Mesendoderm (in vitro differentiated cells): ENCODE data around the gene ADAMTS17.
A peak's percentile ranks its signal among the peaks of the same experiment; 100 is the strongest.

ENCODE experiments used
- DNase-seq: peaks from one replicate; pipeline ENCODE4 v3.0.0; 2013
- H2AK5ac ChIP-seq: 2 replicates; pipeline ENCODE4 v1.6.1; 2013; ENCODE audit warnings: low read length, inconsistent platforms
- H2BK120ac ChIP-seq: 2 replicates; pipeline ENCODE4 v1.6.1; 2013; ENCODE audit warnings: low read depth, mild to moderate bottlenecking, low read length, moderate library complexity, mixed read lengths
- H2BK15ac ChIP-seq: replicated peaks from 2 replicates; pipeline ENCODE4 v1.6.1; 2013; ENCODE audit warnings: low read depth, mild to moderate bottlenecking, moderate library complexity
- H2BK5ac ChIP-seq: 2 replicates; pipeline ENCODE4 v1.6.1; 2013; ENCODE audit warnings: low read length, inconsistent platforms
- H3K18ac ChIP-seq: 2 replicates; pipeline ENCODE4 v1.6.1; 2013; ENCODE audit warnings: mild to moderate bottlenecking, low read length, mixed read lengths
- H3K23ac ChIP-seq: one replicate; pipeline ENCODE4 v1.6.1; 2013; ENCODE audit warnings: low read length
- H3K27ac ChIP-seq: 2 replicates; pipeline ENCODE4 v1.5.1; 2013; ENCODE audit warnings: low read depth, mild to moderate bottlenecking, inconsistent platforms, low read length, moderate library complexity
- H3K27me3 ChIP-seq: 2 replicates; pipeline ENCODE4 v1.6.1; 2013; ENCODE audit warnings: low read length, control low read depth, mild to moderate bottlenecking, inconsistent platforms; ENCODE audit not compliant: insufficient read depth, poor library complexity
- H3K36me3 ChIP-seq: 2 replicates; pipeline ENCODE4 v1.6.1; 2013; ENCODE audit warnings: low read length, inconsistent platforms; ENCODE audit not compliant: control insufficient read depth, insufficient read depth
- H3K4ac ChIP-seq: one replicate; pipeline ENCODE4 v1.6.1; 2013; ENCODE audit warnings: low read depth, mild to moderate bottlenecking, low read length, moderate library complexity
- H3K4me1 ChIP-seq: 2 replicates; pipeline ENCODE4 v1.6.1; 2013; ENCODE audit warnings: low read depth, low read length, inconsistent platforms; ENCODE audit not compliant: control insufficient read depth
- H3K4me2 ChIP-seq: 2 replicates; pipeline ENCODE4 v1.6.1; 2013; ENCODE audit warnings: low read length
- H3K4me3 ChIP-seq: 2 replicates; pipeline ENCODE4 v1.5.1; 2013; ENCODE audit warnings: mild to moderate bottlenecking, low read length
- H3K56ac ChIP-seq: one replicate; pipeline ENCODE4 v1.6.1; 2013; ENCODE audit warnings: low read length
- H3K79me1 ChIP-seq: 2 replicates; pipeline ENCODE4 v1.6.1; 2013; ENCODE audit warnings: low read length, inconsistent platforms
- H3K79me2 ChIP-seq: 2 replicates; pipeline ENCODE4 v1.6.1; 2013; ENCODE audit warnings: mild to moderate bottlenecking, low read length; ENCODE audit not compliant: control insufficient read depth, insufficient read depth
- H3K9ac ChIP-seq: 2 replicates; pipeline ENCODE4 v1.6.1; 2013; ENCODE audit warnings: low read length, inconsistent platforms
- H4K5ac ChIP-seq: one replicate; pipeline ENCODE4 v1.6.1; 2013; ENCODE audit warnings: low read length
- H4K8ac ChIP-seq: one replicate; pipeline ENCODE4 v1.6.1; 2013; ENCODE audit warnings: low read depth, mild to moderate bottlenecking, control low read depth, low read length, moderate library complexity
- WGBS: extraction: QIAGEN DNeasy Blood & Tissue Kit; methylation state at CpG from one replicate; pipeline ENCODE4 v1.1.7; 2013; ENCODE audit warnings: low lambda C conversion rate, missing lambda C conversion rate; ENCODE audit not compliant: insufficient coverage; ENCODE audit errors: extremely low coverage; 5-methylcytosine and 5-hydroxymethylcytosine counted together

The ADAMTS17 gene

GRCh38 chr15:100166313-100166712 is 175.5 kb downstream of the ADAMTS17 start:
- Histone ChIP-seq H3K4me2 (no peak overlapping the region), H4K5ac (no peak overlapping the region), H3K4ac (no peak overlapping the region), H3K27ac (no peak overlapping the region), H4K8ac (no peak overlapping the region), H3K9ac (no peak overlapping the region), H3K27me3 (no peaks in the 10 kb centered on the region), H3K4me1 (no peaks in the 10 kb centered on the region), H3K18ac (no peak overlapping the region), H3K4me3 (no peak overlapping the region), H3K79me1 (no peaks in the 10 kb centered on the region), H2BK120ac (no peak overlapping the region), H2BK5ac (no peak overlapping the region), H3K23ac (no peak overlapping the region), H2AK5ac (no peak overlapping the region), H3K56ac (no peak overlapping the region), H3K36me3 (no peaks in the 10 kb centered on the region), H2BK15ac (no peak overlapping the region), H3K79me2 (no peaks in the 10 kb centered on the region)
- no peak for DNase-seq
- WGBS: no CpG with 5 or more reads among the region's 1 CpG

- Histone ChIP-seq H3K4me1 (no peaks in the 10 kb centered on the region), H3K36me3 (no peaks in the 10 kb centered on the region), H4K5ac (no peak overlapping the region), H2BK15ac (no peak overlapping the region), H3K4me3 (no peak overlapping the region), H3K4me2 (no peak overlapping the region), H2BK120ac (no peak overlapping the region), H3K18ac (no peak overlapping the region), H3K4ac (no peak overlapping the region), H3K23ac (no peak overlapping the region), H2BK5ac (no peak overlapping the region), H3K79me2 (no peaks in the 10 kb centered on the region), H3K9ac (no peak overlapping the region), H2AK5ac (no peak overlapping the region), H3K56ac (no peak overlapping the region), H3K27me3 (no peaks in the 10 kb centered on the region), H3K27ac (no peak overlapping the region), H3K79me1 (no peaks in the 10 kb centered on the region), H4K8ac (no peak overlapping the region)
- WGBS: no CpG with 5 or more reads among the region's 3 CpGs
- no peak for DNase-seq
Observed at GRCh38 chr15:100163961-100164360, 177.8 kb downstream of the ADAMTS17 start.

- no peak overlapping the region for H3K18ac ChIP-seq
- H2BK15ac ChIP-seq: no peak overlapping the region
- no peak overlapping the region for H3K9ac ChIP-seq
- no peak overlapping the region for H3K4me3 ChIP-seq
- no peak overlapping the region for H3K23ac ChIP-seq
- no CpG with 5 or more reads among the region's 11 CpGs for WGBS
- H4K8ac ChIP-seq: no peak overlapping the region
- no peak overlapping the region for H2AK5ac ChIP-seq
- H3K79me2 ChIP-seq: no peaks in the 10 kb centered on the region
- no peaks in the 10 kb centered on the region for H3K4me1 ChIP-seq
- no peak overlapping the region for H3K56ac ChIP-seq
- no peak for DNase-seq
- H3K4me2 ChIP-seq: no peak overlapping the region
- H3K4ac ChIP-seq: no peak overlapping the region
- no peaks in the 10 kb centered on the region for H3K27me3 ChIP-seq
- H3K79me1 ChIP-seq: no peaks in the 10 kb centered on the region
- no peak overlapping the region for H2BK5ac ChIP-seq
- H4K5ac ChIP-seq: no peak overlapping the region
- no peak overlapping the region for H3K27ac ChIP-seq
- H2BK120ac ChIP-seq: no peak overlapping the region
- H3K36me3 ChIP-seq: no peaks in the 10 kb centered on the region
Observed at GRCh38 chr15:100160953-100161352, 180.8 kb downstream of the ADAMTS17 start.

- Histone ChIP-seq H3K27ac (no peak overlapping the region), H4K8ac (no peak overlapping the region), H3K23ac (no peak overlapping the region), H3K56ac (no peak overlapping the region), H4K5ac (no peak overlapping the region), H3K36me3 (no peaks in the 10 kb centered on the region), H3K79me2 (no peaks in the 10 kb centered on the region), H3K4ac (no peak overlapping the region), H3K4me2 (no peak overlapping the region), H3K9ac (no peak overlapping the region), H2BK120ac (no peak overlapping the region), H3K27me3 (no peaks in the 10 kb centered on the region), H2BK15ac (no peak overlapping the region), H3K79me1 (no peaks in the 10 kb centered on the region), H2BK5ac (no peak overlapping the region), H2AK5ac (no peak overlapping the region), H3K18ac (no peak overlapping the region), H3K4me1 (no peaks in the 10 kb centered on the region), H3K4me3 (no peak overlapping the region)
- no peak for DNase-seq
- WGBS: no CpG with 5 or more reads among the region's 2 CpGs
Observed at GRCh38 chr15:100159436-100159835, 182.3 kb downstream of the ADAMTS17 start.

GRCh38 chr15:100158356-100158755 is 183.4 kb downstream of the ADAMTS17 start:
- no peaks in the 10 kb centered on the region for H3K4me1 ChIP-seq
- no peak overlapping the region for H2BK5ac ChIP-seq
- H4K8ac ChIP-seq: no peak overlapping the region
- no peak overlapping the region for H3K27ac ChIP-seq
- H3K18ac ChIP-seq: no peak overlapping the region
- H3K56ac ChIP-seq: no peak overlapping the region
- H3K79me1 ChIP-seq: no peaks in the 10 kb centered on the region
- no peak overlapping the region for H2AK5ac ChIP-seq
- H2BK15ac ChIP-seq: no peak overlapping the region
- no CpG with 5 or more reads among the region's 4 CpGs for WGBS
- no peak overlapping the region for H3K4me3 ChIP-seq
- no peak overlapping the region for H2BK120ac ChIP-seq
- no peak overlapping the region for H3K23ac ChIP-seq
- DNase-seq: peak; percentile 7
- no peak overlapping the region for H3K4me2 ChIP-seq
- no peaks in the 10 kb centered on the region for H3K27me3 ChIP-seq
- H3K36me3 ChIP-seq: no peaks in the 10 kb centered on the region
- H4K5ac ChIP-seq: no peak overlapping the region
- no peaks in the 10 kb centered on the region for H3K79me2 ChIP-seq
- H3K9ac ChIP-seq: no peak overlapping the region
- no peak overlapping the region for H3K4ac ChIP-seq

- H2BK5ac ChIP-seq: no peak overlapping the region
- no peak for DNase-seq
- H2AK5ac ChIP-seq: no peak overlapping the region
- no peak overlapping the region for H4K8ac ChIP-seq
- H3K27ac ChIP-seq: no peak overlapping the region
- no peak overlapping the region for H3K4ac ChIP-seq
- no peak overlapping the region for H2BK120ac ChIP-seq
- H2BK15ac ChIP-seq: no peak overlapping the region
- H3K36me3 ChIP-seq: no peaks in the 10 kb centered on the region
- no peak overlapping the region for H3K23ac ChIP-seq
- H3K56ac ChIP-seq: no peak overlapping the region
- no CpG with 5 or more reads among the region's 6 CpGs for WGBS
- no peak overlapping the region for H4K5ac ChIP-seq
- H3K18ac ChIP-seq: no peak overlapping the region
- H3K4me3 ChIP-seq: no peak overlapping the region
- H3K79me1 ChIP-seq: no peaks in the 10 kb centered on the region
- H3K4me2 ChIP-seq: no peak overlapping the region
- H3K79me2 ChIP-seq: no peaks in the 10 kb centered on the region
- H3K27me3 ChIP-seq: no peaks in the 10 kb centered on the region
- H3K9ac ChIP-seq: no peak overlapping the region
- no peaks in the 10 kb centered on the region for H3K4me1 ChIP-seq
Observed at GRCh38 chr15:100156201-100156600, 185.6 kb downstream of the ADAMTS17 start.
